Measurements from ENCODE around the gene GSG1L.

Gene GSG1L

GRCh38 chr16:27860091-27860490, 203.4 kb downstream of the GSG1L start:
- no peak for DNase-seq (ENCODE audit: extremely low spot score)
- no peak for TF ChIP-seq L3MBTL2 (conservative IDR thresholded peaks at IDR 0.05)
- TF ChIP-seq BHLHE40 (IDR thresholded peaks at IDR 0.05; ENCODE audit: borderline replicate concordance): no peak
- no peak for TF ChIP-seq FOXA1 (IDR thresholded peaks at IDR 0.05)
- ChIA-PET POLR2A (no interaction called here), CTCF (no interaction called here)

- no peak for DNase-seq (ENCODE audit: extremely low spot score)
- TF ChIP-seq ELF4 (IDR thresholded peaks at IDR 0.05): no peak
- ChIA-PET POLR2A (no interaction called here), CTCF (interaction anchor here (0.7 to 1.3 kb wide), 2 partner anchors 9 to 79 kb away, joined by 3 read pairs; no protein-coding TSS in a partner anchor)
These were observed 204.5 kb downstream of the GSG1L start for GRCh38 chr16:27859020-27859419.

- no peak for DNase-seq (ENCODE audit: extremely low spot score)
- ChIA-PET CTCF (no interaction called here), POLR2A (no interaction called here)
- TF ChIP-seq PKNOX1 (IDR thresholded peaks at IDR 0.05) (no peak), ARNT (IDR thresholded peaks at IDR 0.05) (no peak), SP1 (IDR thresholded peaks at IDR 0.05) (no peak), FOXM1 (IDR thresholded peaks at IDR 0.05; ENCODE audit: borderline replicate concordance) (no peak), NFRKB (IDR thresholded peaks at IDR 0.05) (no peak), FOXK2 (IDR thresholded peaks at IDR 0.05) (no peak), CTBP1 (IDR thresholded peaks at IDR 0.05; ENCODE audit: borderline replicate concordance) (no peak), ZNF384 (IDR thresholded peaks at IDR 0.05) (no peak), ELF4 (IDR thresholded peaks at IDR 0.05) (no peak), BHLHE40 (IDR thresholded peaks at IDR 0.05; ENCODE audit: borderline replicate concordance) (no peak), TARDBP (IDR thresholded peaks at IDR 0.05) (no peak), LEF1 (IDR thresholded peaks at IDR 0.05; ENCODE audit: borderline replicate concordance) (no peak), HDGF (IDR thresholded peaks at IDR 0.05; ENCODE audit: borderline replicate concordance) (no peak), FOXA1 (IDR thresholded peaks at IDR 0.05) (no peak), SUZ12 (IDR thresholded peaks at IDR 0.05) (no peak), L3MBTL2 (conservative IDR thresholded peaks at IDR 0.05) (no peak)
These were observed 209.9 kb downstream of the GSG1L start for GRCh38 chr16:27853651-27854050.

GRCh38 chr16:27853101-27853500, 210.4 kb downstream of the GSG1L start:
- ChIA-PET POLR2A (no interaction called here), CTCF (no interaction called here)
- no peak for TF ChIP-seq LEF1 (IDR thresholded peaks at IDR 0.05; ENCODE audit: borderline replicate concordance)
- no peak for TF ChIP-seq FOXM1 (IDR thresholded peaks at IDR 0.05; ENCODE audit: borderline replicate concordance)
- no peak for TF ChIP-seq FOXK2 (IDR thresholded peaks at IDR 0.05)
- TF ChIP-seq ARNT (IDR thresholded peaks at IDR 0.05): no peak
- TF ChIP-seq ZNF384 (IDR thresholded peaks at IDR 0.05): no peak
- DNase-seq (ENCODE audit: extremely low spot score): no peak

GRCh38 chr16:27852681-27853080, 210.8 kb downstream of the GSG1L start:
- ChIA-PET CTCF (no interaction called here), POLR2A (no interaction called here)
- no peak for DNase-seq (ENCODE audit: extremely low spot score)
- TF ChIP-seq FOXM1 (IDR thresholded peaks at IDR 0.05; ENCODE audit: borderline replicate concordance) (no peak), FOXK2 (IDR thresholded peaks at IDR 0.05) (no peak), TARDBP (IDR thresholded peaks at IDR 0.05) (no peak), SUZ12 (IDR thresholded peaks at IDR 0.05) (no peak), BHLHE40 (IDR thresholded peaks at IDR 0.05; ENCODE audit: borderline replicate concordance) (no peak), CTBP1 (IDR thresholded peaks at IDR 0.05; ENCODE audit: borderline replicate concordance) (no peak), LEF1 (IDR thresholded peaks at IDR 0.05; ENCODE audit: borderline replicate concordance) (no peak), ARNT (IDR thresholded peaks at IDR 0.05) (no peak), PKNOX1 (IDR thresholded peaks at IDR 0.05) (no peak), L3MBTL2 (conservative IDR thresholded peaks at IDR 0.05) (no peak), ELF4 (IDR thresholded peaks at IDR 0.05) (no peak), NFRKB (IDR thresholded peaks at IDR 0.05) (no peak)

- TF ChIP-seq NFRKB (IDR thresholded peaks at IDR 0.05): no peak
- no peak for TF ChIP-seq ELF4 (IDR thresholded peaks at IDR 0.05)
- TF ChIP-seq SP1 (IDR thresholded peaks at IDR 0.05): no peak
- TF ChIP-seq FOXA1 (IDR thresholded peaks at IDR 0.05): no peak
- no peak for TF ChIP-seq ZNF384 (IDR thresholded peaks at IDR 0.05)
- TF ChIP-seq HDGF (IDR thresholded peaks at IDR 0.05; ENCODE audit: borderline replicate concordance): no peak
- no peak for TF ChIP-seq BHLHE40 (IDR thresholded peaks at IDR 0.05; ENCODE audit: borderline replicate concordance)
- no peak for TF ChIP-seq SUZ12 (IDR thresholded peaks at IDR 0.05)
- no peak for TF ChIP-seq CTBP1 (IDR thresholded peaks at IDR 0.05; ENCODE audit: borderline replicate concordance)
- TF ChIP-seq FOXK2 (IDR thresholded peaks at IDR 0.05): no peak
- TF ChIP-seq LEF1 (IDR thresholded peaks at IDR 0.05; ENCODE audit: borderline replicate concordance): no peak
- no peak for TF ChIP-seq FOXM1 (IDR thresholded peaks at IDR 0.05; ENCODE audit: borderline replicate concordance)
- TF ChIP-seq ARNT (IDR thresholded peaks at IDR 0.05): no peak
- POLR2A ChIA-PET: no interaction called here
- CTCF ChIA-PET: no interaction called here
- no peak for DNase-seq (ENCODE audit: extremely low spot score)
These were observed 211.4 kb downstream of the GSG1L start for GRCh38 chr16:27852116-27852515.

GRCh38 chr16:27851586-27851985, 211.9 kb downstream of the GSG1L start:
- CTCF ChIA-PET: no interaction called here
- DNase-seq (ENCODE audit: extremely low spot score): no peak
- TF ChIP-seq CTBP1 (IDR thresholded peaks at IDR 0.05; ENCODE audit: borderline replicate concordance) (no peak), FOXK2 (IDR thresholded peaks at IDR 0.05) (no peak), FOXM1 (IDR thresholded peaks at IDR 0.05; ENCODE audit: borderline replicate concordance) (no peak), HDGF (IDR thresholded peaks at IDR 0.05; ENCODE audit: borderline replicate concordance) (no peak), SUZ12 (IDR thresholded peaks at IDR 0.05) (no peak), PKNOX1 (IDR thresholded peaks at IDR 0.05) (no peak), ZNF384 (IDR thresholded peaks at IDR 0.05) (no peak), LEF1 (IDR thresholded peaks at IDR 0.05; ENCODE audit: borderline replicate concordance) (no peak), TARDBP (IDR thresholded peaks at IDR 0.05) (no peak), ELF4 (IDR thresholded peaks at IDR 0.05) (no peak), NFRKB (IDR thresholded peaks at IDR 0.05) (no peak), ARNT (IDR thresholded peaks at IDR 0.05) (no peak), BHLHE40 (IDR thresholded peaks at IDR 0.05; ENCODE audit: borderline replicate concordance) (no peak), SP1 (IDR thresholded peaks at IDR 0.05) (no peak)
- POLR2A ChIA-PET: no interaction called here
